Prostate gland (tissue), 2 donors: ENCODE results near the gene ZCCHC2. TPM values are rescaled to one million over a fixed set of nuclear protein-coding genes. Genes with fewer than 3 reads are reported as not detected.

Source experiments
- DNase-seq: peaks from one replicate; pipeline ENCODE4 v3.0.0-alpha.2; 2019; ENCODE audit warnings: low spot score
- H3K27ac ChIP-seq, 2 donors: fragments of 200-600 bp; sonication (generic); 2 replicates each; pipeline ENCODE4 v1.5.1; 2017 to 2019
- H3K27me3 ChIP-seq: fragments of 200-600 bp; sonication (generic); replicated peaks from 2 replicates; pipeline ENCODE4 v1.5.1; 2019; ENCODE audit not compliant: insufficient read depth
- H3K36me3 ChIP-seq, 2 donors: fragments of 200-600 bp; sonication (generic); 1 replicate in 1 of 2; 2 replicates in 1 of 2; pipeline versions ENCODE4 v1.5.1 to v1.8.1; 2017 to 2019
- H3K4me1 ChIP-seq: fragments of 200-600 bp; sonication (generic); replicated peaks from 2 replicates; pipeline ENCODE4 v1.5.1; 2019
- H3K4me3 ChIP-seq, 2 donors: fragments of 200-600 bp; sonication (generic); 2 replicates each; pipeline ENCODE4 v1.5.1; 2017 to 2019
- H3K9me3 ChIP-seq: fragments of 200-600 bp; sonication (generic); 2 replicates; pipeline ENCODE4 v1.5.1; 2017
- POLR2A ChIP-seq: fragments of 450-650 bp; IDR thresholded peaks from one replicate; pipeline ENCODE4 v1.6.1; 2016; ENCODE audit warnings: antibody characterized with exemption, mild to moderate bottlenecking
- POLR2AphosphoS5 ChIP-seq: sonication (generic); formaldehyde crosslinking; IDR thresholded peaks from one replicate; pipeline ENCODE4 v1.6.1; 2017; ENCODE audit warnings: antibody characterized with exemption
- whole genome bisulfite sequencing: methylation state at CpG from one replicate; pipeline ENCODE4 v1.1.5; 2018; 5-methylcytosine and 5-hydroxymethylcytosine counted together
- intact Hi-C: fragments of 100-400 bp; cut with DNase I; formaldehyde crosslinking; loops from one replicate; pipeline ENCODE4 v1.14.2; 2022
- total RNA-seq, 2 donors: library from RNA; depleted of rRNA; stranded (reverse); fragments of >200 nt; gene quantifications; one replicate each; pipeline ENCODE4 v1.1.0, GENCODE V29; 2016
- TF ChIP-seq, protein P1 (sequence below), 4 experiments: fragments of 200-600 bp in 2 of 4; fragments of 450-650 bp in 2 of 4; sonication (generic) in 2 of 4; IDR thresholded peaks; 1 replicate in 3 of 4; 2 replicates in 1 of 4; pipeline ENCODE4 v1.5.1; 2016 to 2019; ENCODE audit warnings: antibody characterized with exemption in 4 of 4, mild to moderate bottlenecking in 2 of 4, moderate library complexity in 2 of 4

Gene ZCCHC2
- total RNA-seq, 2 donors from 2014 or later: 18.7 to 39.4 TPM

DNA sequence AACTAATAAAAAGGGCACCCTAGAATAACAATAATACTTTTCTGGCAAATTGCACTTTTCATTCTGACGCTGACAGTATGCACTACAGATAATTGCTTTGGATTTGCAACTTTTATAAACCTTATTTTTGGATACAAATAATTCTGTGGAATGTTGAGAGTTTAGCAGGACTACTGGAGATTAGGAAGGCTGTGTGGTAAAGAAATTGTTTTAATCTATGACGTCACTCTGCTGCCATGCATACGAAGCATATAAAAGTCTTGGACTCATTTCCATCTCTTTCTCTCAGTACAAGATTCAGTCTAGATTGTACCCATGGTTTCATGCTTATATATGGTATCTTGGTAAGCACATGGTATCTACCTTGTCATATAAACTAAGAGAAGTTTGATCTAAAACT lies 28.1 kb upstream of the ZCCHC2 start:
- Histone ChIP-seq H3K27me3 (no peaks in the 10 kb centered on the region), H3K27ac (no peak overlapping the region), H3K9me3 (no peaks in the 10 kb centered on the region), H3K4me3 (no peak overlapping the region), H3K36me3 (no peaks in the 10 kb centered on the region), H3K4me1 (no peaks in the 10 kb centered on the region)
- no peak for TF ChIP-seq POLR2AphosphoS5
- TF ChIP-seq POLR2A: no peak
- TF ChIP-seq, protein P1, sequence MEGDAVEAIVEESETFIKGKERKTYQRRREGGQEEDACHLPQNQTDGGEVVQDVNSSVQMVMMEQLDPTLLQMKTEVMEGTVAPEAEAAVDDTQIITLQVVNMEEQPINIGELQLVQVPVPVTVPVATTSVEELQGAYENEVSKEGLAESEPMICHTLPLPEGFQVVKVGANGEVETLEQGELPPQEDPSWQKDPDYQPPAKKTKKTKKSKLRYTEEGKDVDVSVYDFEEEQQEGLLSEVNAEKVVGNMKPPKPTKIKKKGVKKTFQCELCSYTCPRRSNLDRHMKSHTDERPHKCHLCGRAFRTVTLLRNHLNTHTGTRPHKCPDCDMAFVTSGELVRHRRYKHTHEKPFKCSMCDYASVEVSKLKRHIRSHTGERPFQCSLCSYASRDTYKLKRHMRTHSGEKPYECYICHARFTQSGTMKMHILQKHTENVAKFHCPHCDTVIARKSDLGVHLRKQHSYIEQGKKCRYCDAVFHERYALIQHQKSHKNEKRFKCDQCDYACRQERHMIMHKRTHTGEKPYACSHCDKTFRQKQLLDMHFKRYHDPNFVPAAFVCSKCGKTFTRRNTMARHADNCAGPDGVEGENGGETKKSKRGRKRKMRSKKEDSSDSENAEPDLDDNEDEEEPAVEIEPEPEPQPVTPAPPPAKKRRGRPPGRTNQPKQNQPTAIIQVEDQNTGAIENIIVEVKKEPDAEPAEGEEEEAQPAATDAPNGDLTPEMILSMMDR (IDR thresholded peaks at IDR 0.05): no peak
- DNase-seq: no peak
- intact Hi-C loops: no loop called here
- 48% methylated on average over 3 of the region's 3 CpGs for WGBS

DNA sequence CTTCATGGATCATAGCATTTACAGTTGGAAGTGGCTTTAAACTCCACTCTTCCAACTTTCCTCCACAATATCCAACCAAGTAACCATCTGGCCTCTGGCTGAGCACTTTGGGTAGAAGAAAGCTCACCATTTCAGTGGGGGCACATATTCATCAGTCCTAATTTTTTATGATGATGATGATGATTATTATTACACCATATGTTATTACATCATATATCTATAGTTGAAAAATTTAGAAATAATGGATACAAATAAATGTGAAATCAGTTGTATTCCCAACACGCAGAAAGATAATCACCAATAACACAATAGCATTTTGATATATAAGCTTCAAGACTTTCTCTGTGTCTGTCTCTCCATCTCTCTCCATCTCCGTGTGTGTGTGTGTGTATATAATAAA lies 26.6 kb upstream of the ZCCHC2 start:
- Histone ChIP-seq H3K9me3 (no peaks in the 10 kb centered on the region), H3K4me1 (no peaks in the 10 kb centered on the region), H3K27ac (no peak overlapping the region), H3K36me3 (no peaks in the 10 kb centered on the region), H3K27me3 (no peaks in the 10 kb centered on the region), H3K4me3 (no peak overlapping the region)
- 91% methylated on average over 2 of the region's 2 CpGs for WGBS
- intact Hi-C loops: no loop called here
- no peak for TF ChIP-seq POLR2A
- TF ChIP-seq, protein P1 (IDR thresholded peaks at IDR 0.05): no peak
- no peak for TF ChIP-seq POLR2AphosphoS5
- no peak for DNase-seq

DNA sequence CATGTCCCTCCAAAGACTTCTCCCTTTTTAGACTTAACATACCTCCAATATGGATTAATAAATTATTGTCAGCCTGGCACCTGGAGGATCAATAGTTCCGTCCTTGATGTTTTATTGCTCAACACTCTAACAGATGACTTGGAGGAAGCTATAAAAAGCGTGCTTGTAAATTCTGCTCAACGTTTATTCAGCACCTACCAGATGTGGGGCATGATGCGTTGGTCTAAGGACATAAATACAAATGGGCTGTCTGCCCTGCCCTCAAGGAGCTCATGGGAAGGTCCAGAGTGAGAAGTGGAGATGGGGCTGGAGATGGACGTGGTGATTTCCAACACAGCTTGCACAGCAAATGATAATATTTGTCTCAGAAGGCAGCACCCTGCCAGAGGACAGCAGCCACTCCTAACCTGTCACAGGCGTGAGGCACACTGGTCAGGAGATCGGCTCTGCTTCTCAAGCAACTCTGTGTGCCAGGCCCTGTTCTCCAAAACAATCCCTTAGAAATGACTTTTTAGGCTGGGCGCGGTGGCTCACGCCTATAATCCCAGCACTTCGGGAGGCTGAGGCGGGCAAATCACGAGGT lies 25.5 kb upstream of the ZCCHC2 start:
- Histone ChIP-seq H3K9me3 (no peaks in the 10 kb centered on the region), H3K4me3 (no peak overlapping the region), H3K27me3 (no peaks in the 10 kb centered on the region), H3K36me3 (no peaks in the 10 kb centered on the region), H3K27ac (no peak overlapping the region), H3K4me1 (no peaks in the 10 kb centered on the region)
- peak; percentile 23 for TF ChIP-seq POLR2AphosphoS5
- TF ChIP-seq POLR2A: no peak
- TF ChIP-seq, protein P1 (IDR thresholded peaks at IDR 0.05): no peak
- no peak for DNase-seq
- intact Hi-C loops: no loop called here
- WGBS: 60% methylated on average over 13 of the region's 13 CpGs

DNA sequence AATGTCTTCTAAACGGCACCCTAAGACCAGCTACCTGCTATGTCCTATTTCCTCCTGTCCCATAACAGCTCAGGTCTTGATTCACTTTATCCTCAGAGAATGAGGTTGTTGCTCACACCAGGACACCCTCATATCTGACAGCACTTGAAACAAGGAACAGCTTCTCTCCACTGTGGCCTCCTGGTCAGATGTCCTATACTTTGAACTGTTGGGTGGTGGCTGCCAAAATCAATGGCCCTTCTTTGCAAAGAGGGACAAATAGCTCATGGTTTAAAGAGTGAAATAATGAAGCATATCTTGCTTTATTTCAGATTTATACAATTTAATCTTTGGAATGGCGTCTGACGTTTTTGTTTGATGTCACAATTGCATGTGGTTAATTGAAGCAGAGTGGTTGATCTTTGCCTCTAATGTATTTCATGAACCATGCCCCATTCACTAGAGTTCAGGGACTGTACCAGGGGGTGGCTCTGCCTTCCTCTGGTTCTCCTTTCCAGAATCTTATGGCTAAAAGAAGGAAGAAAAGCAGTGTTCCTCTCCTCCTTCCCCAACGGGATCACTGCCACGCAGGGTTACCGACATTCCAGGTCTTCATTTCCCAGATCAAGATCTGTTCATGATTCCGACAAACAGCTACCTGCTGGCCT lies 24.1 kb upstream of the ZCCHC2 start:
- Histone ChIP-seq H3K9me3 (no peaks in the 10 kb centered on the region), H3K4me1 (no peaks in the 10 kb centered on the region), H3K27ac (peak overlapping the region in 1 of 2 donors; percentile 54), H3K4me3 (no peak overlapping the region), H3K36me3 (no peaks in the 10 kb centered on the region), H3K27me3 (no peaks in the 10 kb centered on the region)
- TF ChIP-seq POLR2A (no peak), POLR2AphosphoS5 (no peak)
- TF ChIP-seq, protein P1 (IDR thresholded peaks at IDR 0.05): no peak
- no peak for DNase-seq
- intact Hi-C loops: no loop called here
- 87% methylated on average over 7 of the region's 7 CpGs for WGBS

DNA sequence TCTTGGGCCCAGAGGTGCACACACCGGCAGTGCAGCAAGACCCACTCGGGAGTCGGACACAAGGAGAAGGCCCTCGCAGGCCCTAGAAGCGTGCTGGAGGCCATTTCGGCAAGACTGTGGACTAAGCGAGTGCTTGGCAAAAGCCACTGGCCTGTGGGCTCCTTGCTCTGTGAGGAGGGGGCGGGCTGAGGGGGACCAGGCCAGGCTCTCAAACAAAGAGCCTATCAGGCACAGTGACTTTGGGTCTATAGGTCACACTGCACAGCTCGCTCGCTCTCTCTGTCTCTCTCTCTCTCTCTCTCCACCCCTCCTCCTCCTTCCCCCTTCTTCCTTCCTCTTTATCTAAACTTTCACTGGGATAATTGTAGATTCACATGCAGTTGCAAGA lies 23.6 kb upstream of the ZCCHC2 start:
- peak overlapping the region in 1 of 2 donors; percentile 54 for H3K27ac ChIP-seq
- H3K36me3 ChIP-seq: no peaks in the 10 kb centered on the region
- TF ChIP-seq POLR2AphosphoS5 (no peak), POLR2A (no peak)
- TF ChIP-seq, protein P1 (IDR thresholded peaks at IDR 0.05): no peak
- DNase-seq: no peak
- H3K27me3 ChIP-seq: no peaks in the 10 kb centered on the region
- no peaks in the 10 kb centered on the region for H3K4me1 ChIP-seq
- no peaks in the 10 kb centered on the region for H3K9me3 ChIP-seq
- intact Hi-C loops: no loop called here
- 87% methylated on average over 8 of the region's 10 CpGs for WGBS
- no peak overlapping the region for H3K4me3 ChIP-seq
